Left ventricle myocardium superior (tissue), 1 donor: ENCODE measurements around the gene DPH2. TPM values are rescaled to one million over a fixed set of nuclear protein-coding genes. Genes with fewer than 3 reads are reported as not detected.
A peak's percentile ranks its signal among the peaks of the same experiment; 100 is the strongest.

Experiments used
- ATAC-seq: fragments of 200-7000 bp; cut with Tn5 transposase; one replicate; pipeline ENCODE4 v1.9.1; 2020; ENCODE audit warnings: mild to moderate bottlenecking, moderate library complexity
- DNase-seq: peaks from one replicate; pipeline ENCODE4 v3.0.0-alpha.2; 2020
- intact Hi-C: fragments of 100-400 bp; cut with micrococcal nuclease; formaldehyde crosslinking; loops from one replicate; pipeline ENCODE4 v1.11.0; 2022
- total RNA-seq: library from RNA; stranded (reverse); fragmentation: NEBNext Ultra II Directional; extraction: Animal tissue kit (Norgen Biotek cat#: 25700); gene quantifications from one replicate; pipeline ENCODE4 v1.2.1, GENCODE V29; 2021
- donor health status: DM: no; HTN: yes; CAD: no; lungs with severe emphysema.

Gene DPH2
- total RNA-seq, 1 donor from 2014 or later: 13.3 TPM

DNA sequence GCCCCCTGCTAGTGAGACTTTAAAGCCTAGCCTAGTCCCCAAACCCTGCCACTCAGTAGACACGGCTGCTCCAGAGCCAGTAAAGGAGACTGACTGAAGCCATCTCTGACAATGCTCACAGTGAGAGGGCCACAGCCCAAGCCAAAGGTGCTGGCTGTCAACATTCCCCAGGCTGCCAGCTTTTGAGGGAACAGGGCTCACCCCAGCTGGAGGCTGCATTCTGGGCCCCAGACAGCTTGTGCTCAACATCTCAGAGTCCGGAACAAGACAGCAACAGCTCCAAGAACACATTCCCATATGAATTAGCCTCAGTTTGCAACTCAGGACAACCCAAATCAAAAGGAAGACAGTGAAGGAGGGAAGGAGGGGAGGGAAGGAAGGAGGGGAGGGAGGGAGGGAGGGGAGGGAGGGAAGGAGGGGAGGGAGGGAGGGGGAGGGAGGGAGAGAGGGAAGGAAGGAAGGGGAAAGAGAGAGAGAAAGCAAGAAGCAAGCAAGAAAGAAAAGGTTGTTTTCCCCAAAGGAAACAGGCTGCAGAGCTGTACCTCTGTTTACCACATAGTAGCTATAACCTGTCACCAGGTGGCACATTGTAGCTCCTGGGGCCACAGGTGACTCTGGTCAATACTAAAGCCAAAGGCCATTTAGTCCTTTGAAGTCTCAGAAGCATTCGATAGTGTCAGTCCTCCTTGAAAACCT lies 30.8 kb upstream of the DPH2 start:
- intact Hi-C loops: loop anchor here (5.0 kb wide), 1 partner anchor 177 kb away; no protein-coding TSS in a partner anchor
- DNase-seq (peak; percentile 70), ATAC-seq (peak; percentile 69)

GRCh38 chr1:43942411-43942810 lies 27.4 kb upstream of the DPH2 start:
- intact Hi-C loops: no loop called here
- no peak for DNase-seq
- ATAC-seq: no peak

DNA sequence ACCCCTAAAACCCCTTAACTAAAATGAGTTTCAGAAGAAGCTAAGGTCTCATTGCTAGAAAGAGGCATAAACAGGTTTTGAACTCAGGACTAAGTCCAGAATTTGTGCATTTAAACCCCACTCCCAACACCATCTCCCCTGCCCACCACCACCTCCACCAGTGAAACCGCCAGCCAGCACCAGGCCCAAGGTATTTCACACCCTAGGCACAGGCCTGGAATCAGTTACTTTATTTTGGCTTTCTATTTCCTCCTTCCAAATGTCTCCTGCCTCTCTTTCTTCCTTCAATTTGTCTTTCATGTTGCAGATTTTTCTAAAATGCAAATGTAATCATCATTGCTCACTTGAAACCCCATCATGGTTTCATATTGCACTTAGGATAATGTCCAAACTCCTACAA lies 24.9 kb upstream of the DPH2 start:
- DNase-seq (no peak), ATAC-seq (no peak)
- intact Hi-C loops: no loop called here

GRCh38 chr1:43945674-43946235 lies 24.1 kb upstream of the DPH2 start:
- intact Hi-C loops: no loop called here
- DNase-seq (no peak), ATAC-seq (no peak)

- intact Hi-C loops: no loop called here
- peak; percentile 93 for ATAC-seq
- DNase-seq: peak; percentile 97
These were observed 23.4 kb upstream of the DPH2 start, which contains the start of gene IPO13 for GRCh38 chr1:43946236-43947060. TSS of gene IPO13 (plus strand) at chr1:43946950. CDS start at chr1:43947601, 651 bp downstream.

- peak; percentile 63 for ATAC-seq
- peak; percentile 82 for DNase-seq
- intact Hi-C loops: no loop called here
These were observed 22.5 kb upstream of the DPH2 start for GRCh38 chr1:43947061-43947873.

GRCh38 chr1:43947874-43948437 lies 21.9 kb upstream of the DPH2 start:
- intact Hi-C loops: no loop called here
- DNase-seq (no peak), ATAC-seq (no peak)

DNA sequence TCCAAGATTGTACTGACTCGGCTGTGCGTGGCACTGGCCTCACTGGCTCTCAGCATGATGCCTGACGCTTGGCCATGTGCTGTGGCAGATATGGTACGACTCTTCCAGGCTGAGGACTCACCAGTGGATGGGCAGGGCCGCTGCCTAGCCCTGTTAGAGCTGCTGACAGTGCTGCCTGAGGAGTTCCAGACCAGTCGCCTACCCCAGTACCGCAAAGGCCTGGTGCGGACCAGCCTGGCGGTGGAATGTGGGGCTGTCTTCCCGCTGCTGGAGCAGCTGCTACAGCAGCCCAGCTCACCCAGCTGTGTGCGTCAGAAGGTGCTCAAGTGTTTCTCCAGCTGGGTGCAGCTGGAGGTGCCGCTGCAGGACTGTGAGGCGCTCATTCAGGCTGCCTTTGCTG lies 20.1 kb upstream of the DPH2 start:
- ATAC-seq (peak; percentile 0), DNase-seq (peak; percentile 56)
- intact Hi-C loops: no loop called here

DNA sequence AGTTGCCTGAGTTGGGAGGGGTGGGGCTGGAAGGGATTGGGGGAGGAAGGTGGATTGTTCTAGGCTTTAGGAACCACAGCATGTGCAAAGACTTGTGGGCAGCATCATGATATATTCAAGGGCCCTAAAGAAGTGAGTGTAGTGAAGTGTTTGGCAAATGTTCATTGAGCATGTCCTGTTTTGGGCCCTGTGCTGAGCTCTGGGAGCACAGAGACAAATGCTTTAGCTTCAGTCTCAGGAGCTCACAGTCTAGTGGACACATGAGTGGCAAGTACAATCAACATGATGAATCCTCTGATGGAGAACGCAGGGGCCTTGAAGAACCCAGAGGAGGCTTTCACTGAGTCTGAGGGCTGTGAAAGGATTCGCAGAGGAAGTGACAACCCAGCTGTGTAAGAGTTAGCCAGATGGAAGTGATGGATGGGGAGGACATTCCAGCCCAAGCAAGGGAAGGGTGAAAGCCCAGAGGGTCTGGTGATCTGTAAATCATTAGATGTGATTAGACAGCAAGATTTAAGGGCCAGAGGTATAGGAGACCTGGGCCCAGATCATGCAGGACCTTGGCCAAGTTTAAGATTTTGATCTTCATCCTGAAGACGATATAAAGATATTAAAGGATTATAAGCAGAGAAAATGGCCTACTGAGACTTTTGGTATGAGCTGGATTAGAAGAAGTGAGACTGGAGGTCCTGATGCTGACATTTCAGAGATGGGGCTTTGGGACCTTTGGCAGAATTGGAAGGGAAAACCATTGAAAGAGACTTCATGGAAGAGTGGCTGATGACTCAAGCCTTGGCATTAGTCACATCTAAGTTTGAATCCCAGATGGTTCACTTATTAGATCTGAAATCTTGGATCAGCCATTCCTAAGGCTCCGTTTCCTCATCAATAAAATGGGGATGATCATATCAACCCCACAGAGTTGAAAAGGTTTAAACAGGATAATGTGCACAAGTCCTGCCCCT lies 18.5 kb upstream of the DPH2 start:
- intact Hi-C loops: no loop called here
- DNase-seq (no peak), ATAC-seq (no peak)

- intact Hi-C loops: no loop called here
- no peak for ATAC-seq
- no peak for DNase-seq
These were observed 17.0 kb upstream of the DPH2 start for GRCh38 chr1:43952731-43953346.

DNA sequence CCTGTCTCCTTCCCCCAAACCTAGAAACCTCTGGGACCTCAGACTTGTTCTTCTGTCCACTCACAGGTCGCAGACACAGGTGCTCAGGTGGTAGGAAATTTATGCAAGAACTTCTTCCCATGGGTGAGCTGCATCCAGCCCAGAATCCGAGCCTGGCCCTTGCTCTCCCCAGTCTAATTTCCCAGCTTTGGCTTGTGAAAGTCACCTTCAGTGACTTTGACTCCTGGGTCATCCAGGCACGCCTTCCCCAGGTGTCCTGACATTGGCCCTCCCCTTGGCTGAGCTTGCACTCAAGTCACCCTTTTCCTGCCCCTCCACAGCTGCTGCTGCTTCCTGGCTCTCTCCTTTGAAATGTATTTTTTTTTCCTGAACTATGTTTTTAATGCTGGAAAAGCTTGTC lies 16.4 kb upstream of the DPH2 start:
- DNase-seq: no peak
- ATAC-seq: no peak
- intact Hi-C loops: no loop called here

DNA sequence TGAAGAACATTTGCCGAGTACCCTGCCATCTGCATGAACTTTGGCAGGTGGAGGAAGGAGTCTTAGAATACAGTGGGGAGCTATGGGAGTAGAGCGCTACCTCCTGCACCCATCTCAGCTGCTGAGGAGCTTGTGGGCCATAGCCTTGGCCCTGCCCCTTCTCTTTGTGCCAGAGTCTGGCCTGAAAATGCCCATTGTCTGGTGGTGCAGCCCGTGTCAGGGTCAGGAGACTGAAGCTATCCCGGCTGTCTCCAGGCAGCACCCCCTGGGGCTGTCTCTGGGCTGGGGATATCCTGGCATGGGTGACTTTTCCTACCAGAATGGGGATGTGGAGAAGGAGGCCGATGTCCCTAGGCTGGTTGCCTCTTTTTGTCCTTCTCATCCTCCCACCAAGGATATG lies 15.8 kb upstream of the DPH2 start:
- intact Hi-C loops: no loop called here

DNA sequence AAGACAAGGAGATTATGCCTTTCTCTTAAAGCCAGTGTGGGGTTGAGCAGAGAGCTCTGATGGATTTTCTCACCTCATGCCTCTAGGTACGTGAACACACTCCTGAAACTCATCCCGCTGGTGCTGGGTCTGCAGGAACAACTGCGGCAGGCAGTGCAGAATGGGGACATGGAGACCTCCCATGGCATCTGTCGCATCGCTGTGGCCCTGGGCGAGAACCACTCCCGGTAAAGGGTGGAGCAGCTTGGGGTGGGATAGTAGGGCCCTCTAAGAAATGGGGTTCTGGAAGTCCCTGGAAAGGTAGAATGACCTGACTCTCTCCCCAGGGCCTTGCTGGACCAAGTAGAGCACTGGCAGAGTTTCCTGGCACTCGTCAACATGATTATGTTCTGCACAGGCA lies 13.6 kb upstream of the DPH2 start:
- no peak for ATAC-seq
- DNase-seq: no peak
- intact Hi-C loops: no loop called here

More for the DNA sequence above, 15.8 kb upstream of the DPH2 start:
- no peak for DNase-seq
- ATAC-seq: no peak

DNA sequence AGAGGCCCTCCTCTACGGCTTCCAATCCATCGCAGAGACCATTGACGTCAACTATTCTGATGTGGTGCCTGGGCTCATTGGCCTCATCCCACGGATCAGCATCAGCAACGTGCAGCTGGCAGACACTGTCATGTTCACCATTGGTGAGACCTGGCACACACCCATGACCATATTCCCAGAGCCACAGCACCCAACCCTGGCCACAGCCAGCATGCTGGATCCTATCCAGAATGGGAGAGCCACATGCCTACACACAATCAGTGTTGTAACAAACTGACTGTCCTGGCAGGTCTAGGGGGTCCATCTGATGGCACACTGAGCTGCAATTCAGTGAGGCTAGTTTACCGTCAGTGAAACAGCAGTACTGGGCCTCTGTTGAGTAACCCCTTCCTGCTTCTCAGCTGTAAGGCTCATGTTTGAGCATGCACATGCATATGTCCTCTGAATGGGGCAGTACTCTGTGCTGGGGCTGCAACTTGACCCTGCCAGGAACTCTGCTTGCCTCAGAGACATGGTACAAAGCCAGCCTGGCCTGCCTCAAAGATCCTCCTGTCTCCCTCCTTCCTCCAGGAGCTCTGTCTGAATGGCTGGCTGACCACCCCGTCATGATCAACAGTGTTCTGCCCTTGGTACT lies 12.3 kb upstream of the DPH2 start:
- no peak for ATAC-seq
- intact Hi-C loops: no loop called here
- DNase-seq: no peak

DNA sequence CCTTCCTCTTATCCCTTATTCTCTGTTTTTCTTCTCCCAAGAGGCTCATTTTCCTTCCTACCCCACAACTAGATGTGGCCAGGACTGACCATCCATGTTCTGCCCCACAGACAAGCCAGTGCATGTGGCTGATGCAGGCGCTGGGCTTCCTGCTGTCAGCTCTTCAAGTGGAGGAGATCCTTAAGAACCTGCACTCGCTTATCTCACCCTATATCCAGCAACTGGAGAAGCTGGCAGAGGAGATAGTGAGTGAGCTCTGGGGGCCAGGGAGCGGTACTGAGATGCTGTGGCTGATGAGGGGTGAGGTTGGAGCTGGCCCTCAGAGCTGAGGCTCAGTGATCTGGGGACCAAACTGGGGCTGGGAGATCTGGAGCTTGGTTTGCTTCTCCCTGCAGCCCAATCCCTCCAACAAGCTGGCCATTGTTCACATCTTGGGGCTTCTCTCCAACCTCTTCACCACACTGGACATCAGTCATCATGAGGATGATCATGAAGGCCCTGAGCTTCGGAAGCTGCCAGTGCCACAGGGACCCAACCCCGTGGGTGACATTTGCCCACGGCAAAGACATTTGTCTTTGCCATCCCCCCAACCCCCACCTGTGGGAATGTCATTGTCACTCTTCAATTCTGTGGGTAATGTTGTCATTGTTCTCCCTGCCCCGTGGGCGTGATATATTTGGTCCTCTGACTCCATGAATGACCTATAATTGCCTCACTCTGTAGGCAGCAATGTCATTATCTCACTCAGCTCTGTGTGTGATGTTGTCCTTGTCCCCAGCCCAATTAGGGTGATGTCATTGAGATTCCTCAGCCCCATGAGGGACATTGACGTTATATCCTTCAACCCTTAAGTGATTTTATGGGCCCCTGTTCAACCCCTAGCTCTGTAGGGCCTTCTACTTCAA lies 11.2 kb upstream of the DPH2 start:
- intact Hi-C loops: no loop called here
- ATAC-seq (no peak), DNase-seq (no peak)

DNA sequence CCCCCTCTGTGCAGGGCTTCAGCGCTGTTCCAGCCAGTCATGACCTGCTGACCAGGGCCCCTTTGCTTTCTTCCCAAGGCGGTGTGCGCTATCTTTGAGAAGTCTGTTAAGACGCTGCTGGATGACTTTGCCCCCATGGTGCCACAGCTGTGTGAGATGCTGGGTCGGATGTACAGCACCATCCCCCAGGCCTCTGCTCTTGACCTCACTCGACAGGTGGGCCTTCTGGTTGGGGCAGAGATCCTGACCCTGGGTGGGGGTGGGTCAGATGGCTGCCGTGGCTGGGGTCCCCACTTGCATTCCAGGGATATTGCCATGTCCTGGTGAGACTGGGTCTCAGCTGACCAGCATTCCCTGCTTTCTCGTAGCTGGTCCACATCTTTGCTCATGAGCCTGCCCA lies 9.0 kb upstream of the DPH2 start:
- intact Hi-C loops: no loop called here
- DNase-seq: no peak
- no peak for ATAC-seq
